Suprapubic skin (tissue), 4 donors: Measurements from ENCODE around the gene SYTL5. TPM values are rescaled to one million over a fixed set of nuclear protein-coding genes. Genes with fewer than 3 reads are reported as not detected.

ENCODE experiments used
- DNase-seq, 2 donors: peaks; one replicate each; pipeline ENCODE4 v3.0.0-alpha.2; 2019; ENCODE audit warnings: low spot score in 2 of 2
- H3K27ac ChIP-seq: fragments of 200-600 bp; sonication (generic); one replicate; pipeline ENCODE4 v1.5.1; 2019
- H3K27me3 ChIP-seq: fragments of 200-600 bp; sonication (generic); one replicate; pipeline ENCODE4 v1.5.1; 2019
- H3K36me3 ChIP-seq: fragments of 200-600 bp; sonication (generic); one replicate; pipeline ENCODE4 v1.5.1; 2019
- H3K4me1 ChIP-seq: fragments of 200-600 bp; sonication (generic); one replicate; pipeline ENCODE4 v1.5.1; 2019
- H3K4me3 ChIP-seq: fragments of 200-600 bp; sonication (generic); one replicate; pipeline ENCODE4 v1.5.1; 2019; ENCODE audit warnings: mild to moderate bottlenecking
- H3K9me3 ChIP-seq: fragments of 200-600 bp; sonication (generic); one replicate; pipeline ENCODE4 v1.5.1; 2019
- CTCF ChIP-seq, 2 donors: fragments of 200-600 bp in 1 of 2; fragments of 450-650 bp in 1 of 2; sonication (generic) in 1 of 2; IDR thresholded peaks; one replicate each; pipeline ENCODE4 v1.5.1; 2016 to 2019; ENCODE audit warnings: antibody characterized with exemption in 2 of 2, mild to moderate bottlenecking in 1 of 2, moderate library complexity in 1 of 2
- POLR2A ChIP-seq, 2 donors: fragments of 450-650 bp; IDR thresholded peaks; one replicate each; pipeline ENCODE4 v1.6.1; 2017; ENCODE audit warnings: antibody characterized with exemption in 2 of 2, mild to moderate bottlenecking in 2 of 2, moderate library complexity in 2 of 2
- WGBS: methylation state at CpG from one replicate; pipeline ENCODE4 v1.1.5; 2018; 5-methylcytosine and 5-hydroxymethylcytosine counted together
- total RNA-seq, 4 donors: library from RNA; depleted of rRNA; stranded (reverse); fragments of >200 nt; gene quantifications; one replicate each; pipeline ENCODE4 v1.1.0, GENCODE V29; 2016

Gene SYTL5
- total RNA-seq, 4 donors from 2014 or later: 0.25 to 0.65 (median 0.37) TPM

- no peak overlapping the region for H3K4me3 ChIP-seq
- H3K27me3 ChIP-seq: no peaks in the 10 kb centered on the region
- no peaks in the 10 kb centered on the region for H3K36me3 ChIP-seq
- 65% methylated on average over 2 of the region's 2 CpGs for WGBS
- TF ChIP-seq CTCF (IDR thresholded peaks at IDR 0.05): no peak
- no peak for TF ChIP-seq POLR2A (IDR thresholded peaks at IDR 0.05)
- DNase-seq: no peak
- no peaks in the 10 kb centered on the region for H3K4me1 ChIP-seq
- no peaks in the 10 kb centered on the region for H3K9me3 ChIP-seq
- no peak overlapping the region for H3K27ac ChIP-seq
These were observed 172.0 kb downstream of the SYTL5 start for GRCh38 chrX:38178396-38178795.

Other genes starting within 250 kb of the SYTL5 start
- gene CYBB, start 226.5 kb upstream of the SYTL5 start, total RNA-seq: 1 to 10 TPM in 3 of 4 donors, under 1 TPM in 1; 0.73 to 3.7 (median 2.6) TPM
- gene DYNLT3, start 159.0 kb upstream of the SYTL5 start, total RNA-seq: 10 to 100 TPM; 10.5 to 16.9 (median 11.1) TPM
- gene SRPX, start 214.3 kb downstream of the SYTL5 start, total RNA-seq: 10 to 100 TPM; 18.4 to 46.5 (median 36.4) TPM